HG03135 (cell line): ENCODE data around the gene KCNIP1.

ENCODE experiments used
- ATAC-seq: cut with Tn5 transposase; IDR thresholded peaks from one replicate; pipeline ENCODE4 v1.9.1; 2021; ENCODE audit warnings: mild to moderate bottlenecking, moderate library complexity; ENCODE audit not compliant: unreplicated experiment

Gene KCNIP1

DNA sequence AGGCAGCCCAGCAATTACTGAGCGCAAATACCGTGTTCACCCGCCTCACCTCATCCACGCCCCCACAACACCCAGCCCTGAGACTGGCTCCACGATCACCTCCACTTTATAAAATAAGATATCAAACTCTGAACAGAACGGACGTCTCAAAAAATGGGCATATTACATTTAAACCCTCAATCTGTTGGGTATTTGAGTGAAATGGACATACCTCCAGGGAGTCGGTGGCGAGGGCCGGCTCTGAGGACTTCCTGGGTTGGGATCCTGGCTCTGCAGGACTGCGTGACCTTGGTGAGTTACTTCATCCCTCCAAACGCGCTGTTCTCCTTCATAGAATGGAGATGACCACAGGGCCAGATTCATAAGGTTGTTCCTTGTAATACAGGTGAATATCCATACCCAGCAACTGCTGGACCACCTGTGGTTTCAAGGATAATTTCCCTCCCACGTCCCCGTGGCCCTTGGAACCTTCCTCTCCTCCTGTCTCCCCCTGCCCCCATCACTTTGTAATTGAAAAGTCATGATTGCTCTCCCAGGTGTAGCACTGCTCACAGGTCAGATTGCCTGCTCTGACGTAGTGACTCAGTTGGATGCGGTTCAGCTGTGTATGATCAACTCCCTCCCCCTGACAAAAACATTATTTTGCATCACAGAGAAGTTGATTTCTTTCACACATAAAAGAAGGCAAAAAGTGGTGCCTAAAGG lies 135.6 kb downstream of the KCNIP1 start:
- ATAC-seq = no peak

DNA sequence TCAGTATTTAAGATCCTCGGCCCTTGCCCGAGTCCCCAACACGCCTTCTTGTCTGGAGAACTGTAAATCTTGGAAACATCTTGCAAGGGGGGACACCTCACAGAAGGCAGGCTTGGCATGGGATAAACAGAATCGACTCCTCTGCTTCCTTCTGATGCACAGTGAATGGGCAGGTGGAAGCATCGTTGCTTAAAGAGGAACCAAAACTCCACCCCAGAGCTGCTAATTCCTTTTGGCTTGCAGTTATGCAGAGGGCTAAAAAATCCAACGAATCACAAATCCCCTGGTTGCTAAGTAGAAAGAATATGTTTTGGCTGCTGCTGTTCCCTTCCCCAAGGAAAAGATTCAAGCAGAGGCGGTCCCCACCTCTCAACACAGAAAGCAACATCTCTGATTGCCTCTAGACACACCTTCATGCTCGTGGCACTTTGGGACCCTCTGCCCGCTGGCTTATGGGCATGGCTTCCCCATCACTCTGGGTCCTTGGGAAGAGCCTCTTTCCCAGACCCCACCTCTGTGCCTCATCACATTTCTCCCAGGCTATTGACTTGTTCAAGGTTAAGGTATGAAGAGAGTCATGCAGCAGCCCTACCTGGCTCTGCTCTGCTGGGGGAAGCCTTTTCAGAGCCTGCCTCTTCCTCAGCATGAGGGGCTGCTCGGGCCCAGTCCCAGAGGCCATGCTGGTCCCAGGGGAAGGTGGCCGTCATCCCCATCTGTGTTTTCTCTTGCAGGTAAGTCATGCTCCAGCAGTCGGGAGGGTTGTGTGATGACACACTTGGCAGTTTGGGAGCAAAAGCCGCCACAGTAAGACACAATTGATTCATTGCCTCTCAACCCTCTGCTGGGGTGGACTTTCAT lies 137.1 kb downstream of the KCNIP1 start:
- no peak for ATAC-seq

DNA sequence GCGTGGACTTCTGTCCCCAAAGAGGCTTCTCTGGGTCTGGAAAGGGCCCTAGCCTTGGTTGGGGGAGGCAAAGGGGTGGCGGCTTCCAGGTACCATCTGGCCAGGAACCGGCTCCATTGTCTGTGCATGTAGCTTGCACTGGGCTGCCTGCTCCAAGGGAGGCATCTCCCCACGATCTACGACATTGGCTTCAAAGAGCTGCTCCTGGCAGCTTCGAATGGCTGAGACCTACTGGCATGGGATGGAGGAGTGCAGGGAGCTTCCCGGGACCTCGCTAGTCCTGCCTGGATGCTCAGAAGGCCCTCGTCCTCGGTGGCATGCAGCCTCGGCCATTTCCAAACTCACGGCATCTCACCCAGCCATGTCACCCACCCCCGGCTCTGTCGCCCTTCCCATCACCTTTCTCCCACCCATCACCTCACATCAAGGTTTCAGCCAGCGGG lies 137.8 kb downstream of the KCNIP1 start:
- no peak for ATAC-seq

DNA sequence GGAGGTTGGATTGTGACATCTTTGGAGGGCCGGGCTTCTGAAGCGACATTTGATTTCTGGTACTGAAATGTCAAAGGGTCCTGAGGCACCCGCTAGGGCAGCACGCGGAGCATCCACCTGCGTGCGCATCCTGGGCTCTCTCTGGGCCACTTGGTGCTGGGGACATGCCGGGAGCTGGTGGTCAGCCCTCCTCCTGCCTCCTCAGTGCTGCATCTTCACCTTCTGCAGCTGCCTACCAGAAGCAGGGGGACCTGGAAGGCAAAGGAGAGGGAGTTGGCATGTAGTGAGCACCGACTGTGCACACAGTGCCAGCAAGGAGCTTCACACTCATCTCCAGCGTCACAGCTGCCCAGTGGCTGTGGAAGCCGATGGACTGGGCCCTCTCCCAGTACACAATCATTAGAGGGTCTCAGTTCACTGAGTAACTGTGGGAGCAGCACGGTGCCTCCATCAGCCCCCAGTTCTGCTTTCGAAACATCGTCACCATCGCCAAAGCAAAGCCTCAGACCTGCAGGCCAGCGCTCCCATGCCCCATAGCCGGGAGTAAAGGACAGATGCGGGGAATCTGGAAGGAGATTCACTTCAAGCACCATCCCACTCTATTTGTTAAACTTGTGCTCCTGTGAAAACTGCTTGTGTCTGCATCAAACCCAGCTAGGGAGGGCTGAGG lies 138.4 kb downstream of the KCNIP1 start:
- no peak for ATAC-seq

DNA sequence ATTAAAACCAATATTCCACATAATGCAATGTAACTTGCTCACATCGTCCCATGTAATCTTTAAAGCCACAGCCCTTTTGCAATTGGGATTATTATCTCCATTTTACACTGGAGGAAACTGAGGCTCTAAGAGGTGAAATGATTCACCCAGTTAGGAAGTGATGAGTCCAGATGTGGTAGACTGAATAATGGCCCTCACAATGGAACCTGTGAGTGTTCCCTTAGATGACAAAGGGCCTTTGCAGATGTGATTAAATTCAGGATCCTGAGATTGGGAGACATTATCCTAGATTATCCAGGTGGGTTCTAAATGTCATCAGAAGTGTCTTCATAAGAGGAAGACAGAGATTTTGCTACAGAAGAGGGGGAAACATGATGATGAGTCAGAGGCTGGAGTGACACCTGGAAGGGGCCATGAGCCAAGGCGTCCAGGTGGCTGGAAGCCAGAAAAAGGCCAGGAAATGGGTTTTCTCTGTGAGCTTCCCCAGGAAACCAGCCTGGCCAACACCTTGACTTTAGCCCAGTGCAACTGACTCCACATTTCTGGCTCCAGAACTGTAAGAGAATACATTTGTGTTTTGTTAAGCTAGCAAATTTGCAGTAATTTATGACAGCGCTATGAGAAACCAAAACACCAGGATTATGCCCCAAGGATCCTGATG lies 139.1 kb downstream of the KCNIP1 start:
- no peak for ATAC-seq

DNA sequence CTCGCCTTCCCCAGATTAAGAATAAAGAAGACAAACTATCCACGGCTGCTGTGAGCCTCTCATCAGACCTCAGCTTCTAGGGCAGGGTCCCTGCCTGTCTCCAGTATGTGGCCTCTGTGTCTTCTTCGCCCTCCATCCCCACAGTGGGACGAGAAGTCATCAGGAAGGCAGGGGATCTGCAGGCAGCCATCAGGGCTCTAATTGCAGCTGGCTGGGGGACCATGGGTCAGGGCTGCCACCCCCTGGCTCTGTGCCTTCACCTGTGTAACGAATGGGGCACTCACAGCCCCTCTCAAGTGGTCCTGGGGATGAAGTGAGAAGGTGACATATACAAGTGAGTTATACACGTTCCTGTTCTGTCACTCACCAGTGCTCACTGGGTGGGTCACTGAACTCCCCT lies 139.8 kb downstream of the KCNIP1 start:
- no peak for ATAC-seq

DNA sequence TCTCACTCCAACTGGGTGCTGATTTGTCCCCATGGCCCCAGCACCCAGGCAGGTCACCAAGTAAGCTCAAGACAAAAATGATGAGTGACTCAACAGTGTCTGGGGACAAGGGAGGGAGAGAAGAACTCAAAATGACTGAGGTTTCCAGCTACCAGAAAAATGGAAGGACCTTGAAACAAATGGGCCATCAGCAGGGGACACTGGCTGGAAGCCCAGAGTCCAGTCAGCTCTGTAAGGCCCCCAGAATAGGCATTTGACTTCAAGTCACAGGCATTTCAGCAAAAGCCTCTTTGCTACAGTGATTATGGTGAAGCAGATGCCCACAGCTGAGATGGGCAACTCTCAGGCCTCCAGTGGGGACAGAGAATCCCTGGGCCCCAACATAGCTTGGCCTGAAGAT lies 140.7 kb downstream of the KCNIP1 start:
- no peak for ATAC-seq

DNA sequence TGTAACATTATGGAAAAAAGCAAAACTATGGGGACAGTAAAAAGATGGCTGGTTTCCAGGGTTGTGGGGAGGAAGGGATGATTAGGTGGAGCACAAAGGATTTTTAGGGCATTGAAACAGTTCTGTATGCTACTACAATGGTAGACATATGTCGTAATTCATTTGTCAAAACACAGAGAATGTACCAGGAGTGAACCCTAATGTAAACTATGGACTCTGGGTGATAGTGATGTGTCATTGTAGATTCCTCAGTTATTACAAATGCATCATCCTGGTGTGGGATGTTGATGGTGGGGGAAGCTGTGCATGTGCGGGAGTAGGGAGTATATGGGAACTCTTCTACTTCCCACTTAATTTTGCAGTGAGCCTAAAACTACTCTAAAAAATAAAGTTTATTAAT lies 144.7 kb downstream of the KCNIP1 start:
- no peak for ATAC-seq

DNA sequence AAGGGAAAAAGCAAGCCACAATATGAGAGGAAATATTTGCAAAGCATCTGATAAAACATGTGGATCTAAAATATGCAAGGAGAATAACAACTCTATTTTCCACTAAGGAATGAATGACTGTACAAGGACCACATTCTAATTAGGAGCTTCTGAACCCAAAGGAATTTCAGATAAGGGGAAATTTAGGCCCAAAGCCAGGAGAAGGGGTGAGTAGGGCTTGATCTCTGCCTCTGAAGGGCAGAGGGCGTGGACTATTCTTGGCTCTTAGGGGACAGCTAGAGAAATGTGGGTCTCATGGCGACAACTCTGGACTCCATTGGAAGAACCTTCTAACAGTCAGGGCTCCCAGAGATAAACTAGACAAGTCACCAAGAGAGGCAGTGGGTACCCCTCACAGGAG lies 147.0 kb downstream of the KCNIP1 start:
- no peak for ATAC-seq

DNA sequence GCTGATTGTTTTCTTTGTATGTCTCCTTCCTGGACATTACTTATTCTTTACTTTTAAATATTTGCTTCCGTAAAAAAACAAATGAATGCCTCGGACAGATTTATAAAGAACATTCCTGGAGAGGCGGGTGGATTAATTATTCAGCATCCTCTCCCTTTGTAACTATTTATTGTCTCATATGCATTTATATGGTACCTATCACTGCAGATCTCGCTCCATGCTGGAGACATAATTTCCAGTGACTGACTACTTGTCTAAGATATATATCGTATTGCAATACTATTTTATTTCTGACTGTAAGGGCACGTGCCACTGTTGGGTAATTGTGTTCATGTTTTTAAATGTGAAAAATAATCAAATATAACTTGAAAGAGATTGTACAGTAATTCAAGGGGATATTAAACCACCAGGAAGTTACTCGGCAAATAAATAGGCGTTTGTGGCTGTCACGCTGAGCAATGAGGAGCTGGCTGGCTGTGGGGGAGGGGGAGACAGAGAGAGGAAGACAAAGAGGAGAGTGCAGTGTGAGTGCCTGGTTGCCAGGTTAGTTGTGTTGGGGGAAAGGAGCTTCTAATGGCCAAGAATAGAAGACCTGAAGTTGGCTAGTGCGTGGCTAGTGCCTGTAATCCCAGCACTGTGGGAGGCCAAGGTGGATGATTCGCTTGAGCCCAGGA lies 147.9 kb downstream of the KCNIP1 start:
- ATAC-seq = no peak

DNA sequence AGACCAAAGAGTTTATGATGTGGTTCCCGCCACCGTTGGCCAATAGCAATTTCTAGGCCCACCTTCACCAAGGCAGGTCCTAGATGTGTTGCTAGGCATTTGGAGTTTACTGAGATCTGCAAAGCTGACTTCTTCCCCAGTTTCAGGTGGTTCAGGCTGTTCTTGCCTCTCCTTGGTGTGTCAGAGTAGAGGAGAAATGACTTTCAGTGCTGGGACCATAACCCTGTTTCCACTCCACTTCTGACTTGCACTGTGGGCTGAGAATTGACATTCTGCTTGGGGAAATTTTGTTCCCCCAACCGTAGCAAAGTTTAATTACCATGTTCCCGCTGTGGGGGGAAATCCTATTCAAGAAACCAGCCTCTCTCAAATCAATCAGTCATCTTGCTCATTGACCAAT lies 151.7 kb downstream of the KCNIP1 start:
- ATAC-seq = no peak

DNA sequence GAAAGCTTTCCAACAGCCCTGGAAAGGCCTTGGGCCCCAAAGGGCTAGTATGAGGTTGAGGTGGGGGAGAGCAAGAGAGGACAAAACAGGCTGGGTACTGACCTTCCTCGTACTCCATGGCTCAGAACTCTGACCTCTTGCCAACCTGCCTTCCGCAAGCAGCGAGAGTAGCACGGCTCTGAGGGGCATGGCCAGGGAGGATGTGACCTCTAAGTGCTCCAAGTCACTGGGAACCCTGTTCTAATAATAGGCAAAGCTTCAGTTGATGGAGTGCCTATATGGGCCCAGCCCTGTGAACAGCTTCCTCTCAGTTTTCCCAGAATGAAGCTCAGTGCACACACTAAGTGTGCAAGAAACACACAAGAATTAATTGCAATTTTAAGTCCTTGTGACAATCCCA lies 152.1 kb downstream of the KCNIP1 start:
- no peak for ATAC-seq

DNA sequence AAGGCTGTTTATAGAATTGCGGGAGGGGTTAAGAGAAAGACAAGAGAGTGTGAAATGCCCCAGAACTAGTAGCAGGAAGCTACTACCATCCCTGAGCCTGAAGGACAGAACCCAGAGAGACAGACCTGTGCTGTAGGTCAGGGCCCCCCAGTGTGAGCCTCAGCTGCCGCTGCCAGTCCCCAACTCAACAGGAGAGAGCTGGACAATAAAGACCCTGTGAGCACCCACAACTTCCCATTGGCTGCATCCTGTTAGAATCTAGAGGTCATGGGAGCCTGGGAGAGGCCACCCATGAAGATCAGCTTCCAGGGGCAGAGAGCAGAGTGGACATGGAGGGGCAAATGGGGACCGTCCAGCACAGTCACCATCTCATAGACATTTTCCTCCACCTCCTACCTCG lies 152.5 kb downstream of the KCNIP1 start:
- no peak for ATAC-seq

DNA sequence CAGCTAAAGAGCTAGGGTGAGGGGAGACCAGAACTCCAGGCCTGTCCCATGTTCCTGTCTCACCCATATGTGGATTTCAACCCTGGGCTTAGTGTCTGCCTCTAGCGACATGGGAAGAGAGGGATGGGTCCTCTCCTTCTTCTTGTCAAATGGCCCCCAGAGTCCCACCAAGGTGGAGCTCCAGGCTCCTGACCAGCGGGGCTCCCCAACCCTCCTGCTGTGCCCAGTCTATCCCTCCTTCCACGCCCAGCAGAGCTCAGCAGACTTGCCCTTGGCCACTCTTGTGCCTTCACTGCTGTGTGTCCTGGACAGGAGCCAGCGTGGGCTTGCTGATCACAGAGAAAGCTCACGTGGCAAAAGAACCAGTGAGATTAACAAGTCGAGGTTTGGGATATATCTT lies 156.7 kb downstream of the KCNIP1 start:
- no peak for ATAC-seq

DNA sequence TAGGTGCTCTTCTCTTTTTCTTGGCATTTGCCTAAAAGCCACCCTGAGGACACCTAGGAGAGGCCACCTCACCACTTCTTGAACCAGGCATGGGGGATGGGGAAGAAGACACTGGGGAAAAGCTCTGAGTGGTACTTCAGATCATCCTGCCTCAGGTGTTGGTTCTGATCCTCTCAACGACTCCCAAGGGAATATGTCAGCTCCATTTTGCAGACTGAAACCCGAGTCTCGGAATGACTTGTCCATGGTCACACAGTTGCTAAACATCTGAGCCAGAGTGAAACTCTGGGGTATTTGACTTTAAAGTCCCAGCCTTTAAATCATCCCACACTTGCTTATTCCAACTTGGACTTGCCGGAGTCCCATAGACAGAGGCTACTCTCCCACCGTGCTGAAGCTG lies 159.1 kb downstream of the KCNIP1 start:
- ATAC-seq = no peak

DNA sequence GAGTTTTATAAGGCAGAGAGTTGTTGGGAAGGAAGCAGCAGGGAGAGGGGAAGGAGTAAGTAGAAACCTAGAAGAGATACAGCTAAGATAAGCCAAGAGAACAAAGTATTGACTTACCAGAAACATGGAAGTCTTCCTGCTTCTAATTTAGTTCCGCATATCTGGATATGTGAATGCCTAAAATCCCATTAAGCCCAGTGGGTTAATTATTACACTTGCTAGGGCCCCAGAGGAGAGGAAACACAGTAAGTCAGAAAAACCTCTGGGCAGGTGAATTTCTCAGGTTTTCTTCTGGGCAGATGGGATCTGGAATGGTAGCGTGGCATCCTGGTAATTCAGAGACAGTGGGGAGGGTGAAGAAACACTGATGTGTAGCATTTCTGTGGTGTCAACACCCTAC lies 175.0 kb downstream of the KCNIP1 start:
- ATAC-seq = no peak

DNA sequence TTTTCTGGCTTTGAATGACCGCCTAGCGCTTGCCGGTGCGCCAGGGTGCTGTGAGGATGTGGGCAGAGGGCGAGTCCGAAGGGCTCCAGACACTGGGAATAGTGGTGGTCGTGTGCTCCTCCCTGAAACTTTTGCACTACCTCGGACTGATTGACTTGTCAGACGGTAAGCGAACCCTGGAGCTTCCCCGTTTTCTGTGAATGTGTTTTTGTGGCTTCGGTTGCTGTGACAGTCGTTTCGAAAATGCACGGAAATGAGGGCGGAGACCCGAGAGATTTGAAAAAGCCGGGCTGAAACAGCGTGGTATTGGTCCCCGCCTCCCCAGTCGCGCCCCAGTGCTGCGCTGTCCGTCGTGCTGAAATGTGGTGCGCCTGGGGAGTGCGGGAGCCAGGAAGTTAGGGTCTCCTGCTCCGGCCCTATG lies 177.2 kb downstream of the KCNIP1 start:
- ATAC-seq = no peak

DNA sequence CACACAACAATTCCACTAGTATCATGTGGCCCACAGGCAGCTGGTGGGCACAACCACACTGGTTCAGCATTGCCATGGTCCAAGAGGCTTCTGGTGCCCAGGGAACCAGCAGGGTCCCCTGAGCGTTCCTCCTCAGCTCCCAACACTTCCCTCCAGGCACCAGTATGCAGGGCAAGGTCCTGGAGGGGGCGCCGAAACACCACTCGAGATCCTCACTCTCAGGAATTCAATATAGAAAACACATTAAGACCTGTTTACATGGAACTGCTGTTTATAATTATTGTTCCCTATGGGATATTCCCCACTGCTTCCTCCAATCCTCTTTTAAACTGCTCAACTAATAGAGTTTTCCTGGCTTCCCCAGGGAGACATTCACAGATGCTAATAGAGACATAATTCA lies 187.8 kb downstream of the KCNIP1 start:
- ATAC-seq = no peak

DNA sequence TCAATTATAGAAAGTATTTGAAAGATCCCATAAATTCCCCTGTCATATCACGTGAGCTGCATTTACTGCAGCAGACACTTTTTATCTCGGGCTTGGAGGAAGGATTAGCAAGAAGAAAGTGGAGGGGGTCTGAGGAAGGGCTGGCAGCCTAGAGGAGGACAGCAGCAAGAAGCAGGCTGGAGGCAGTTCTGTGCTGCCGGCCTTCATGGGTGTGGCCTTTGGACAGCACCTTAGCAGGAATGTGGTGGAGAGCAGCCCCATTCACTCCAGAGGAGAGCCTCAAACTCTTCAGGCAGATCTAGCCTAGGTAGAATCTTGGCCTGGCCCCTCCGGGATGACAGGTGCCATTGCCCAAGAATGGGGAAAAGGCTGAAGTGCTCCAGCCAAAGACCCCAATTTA lies 189.9 kb downstream of the KCNIP1 start:
- no peak for ATAC-seq

DNA sequence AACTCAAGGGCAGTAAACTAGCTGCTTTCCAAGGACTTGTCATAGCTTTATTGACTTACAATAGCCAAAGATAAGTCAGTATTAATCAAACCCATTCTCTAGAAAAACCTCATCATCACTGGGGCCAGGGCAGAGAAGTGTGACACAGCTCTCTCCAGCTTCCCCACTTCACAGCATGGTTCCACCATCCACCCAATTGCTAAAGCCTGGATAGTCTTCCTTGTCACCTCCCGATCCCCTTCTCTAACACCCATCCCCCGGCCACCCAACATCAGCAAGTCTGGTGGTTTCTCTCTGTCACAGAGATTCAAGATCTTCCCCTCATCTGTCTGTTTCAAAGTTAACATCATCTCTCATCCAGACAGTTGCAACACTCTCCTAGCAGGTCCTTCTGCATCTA lies 191.1 kb downstream of the KCNIP1 start:
- no peak for ATAC-seq

DNA sequence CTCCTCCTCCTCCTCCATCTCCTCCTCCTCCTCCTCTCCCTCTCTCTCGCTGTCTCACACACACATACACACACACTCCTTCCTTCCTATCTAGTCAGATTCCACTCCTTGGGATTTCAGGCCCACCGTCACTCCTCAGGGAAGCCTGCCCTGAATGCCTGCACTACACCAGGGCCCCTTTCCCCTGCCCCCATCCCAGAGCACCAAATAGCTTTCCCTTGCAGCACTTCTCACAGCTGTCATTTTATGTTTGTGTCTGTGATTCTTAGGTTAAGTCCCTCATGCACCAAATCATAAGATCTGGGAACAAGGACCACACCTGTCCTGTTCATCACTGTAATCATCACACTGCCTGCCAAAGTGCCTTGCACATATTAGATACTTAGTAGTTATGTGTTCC lies 193.2 kb downstream of the KCNIP1 start:
- no peak for ATAC-seq
